ENCODE data around the gene LRWD1. TPM values are rescaled to one million over a fixed set of nuclear protein-coding genes. Genes with fewer than 3 reads are reported as not detected.

The LRWD1 gene
- total RNA-seq, 3 donors from 2014 or later: 12.7 to 17.6 (median 13.3) TPM

Small RNAs within 50 kb of the gene (microRNA-seq; reads per million reads assigned to microRNA genes)
- gene MIR4467 (3.0 reads per million, percentile 14 among the genes with 10 or more reads in this experiment), gene MIR5090 (2.8 reads per million, percentile 11 among the genes with 10 or more reads in this experiment)

Other genes with a start within 250 kb of the LRWD1 start
- gene SH2B2, start 178.1 kb upstream of the LRWD1 start, total RNA-seq: 1 to 10 TPM; 2.3 to 3.7 (median 2.7) TPM
- not detected for gene SPDYE6, start 108.5 kb upstream of the LRWD1 start, total RNA-seq
- gene PRKRIP1, start 68.6 kb upstream of the LRWD1 start, total RNA-seq: 10 to 100 TPM; 15.1 to 24.1 (median 18.6) TPM
- 1 to 10 TPM; 2.8 to 9.8 (median 7.5) TPM for gene ORAI2, start 31.4 kb upstream of the LRWD1 start, total RNA-seq
- gene ALKBH4, start 121 bp upstream of the LRWD1 start, total RNA-seq: 10 to 100 TPM in 1 of 3 donors, 1 to 10 TPM in 2; 8.4 to 11.1 (median 10.0) TPM
- gene POLR2J, start 13.9 kb downstream of the LRWD1 start, total RNA-seq: 10 to 100 TPM; 44.0 to 59.3 (median 45.6) TPM
- gene RASA4B, start 52.8 kb downstream of the LRWD1 start, total RNA-seq: 10 to 100 TPM in 2 of 3 donors, 1 to 10 TPM in 1; 8.0 to 30.8 (median 12.2) TPM
- gene UPK3BL2, start 78.7 kb downstream of the LRWD1 start, total RNA-seq: 10 to 100 TPM in 2 of 3 donors, 1 to 10 TPM in 1; 9.7 to 23.9 (median 18.7) TPM
- not detected for gene SPDYE2, start 86.2 kb downstream of the LRWD1 start, total RNA-seq
- gene POLR2J3, start 107.6 kb downstream of the LRWD1 start, total RNA-seq: 10 to 100 TPM; 23.7 to 43.7 (median 27.5) TPM
- 10 to 100 TPM; 18.3 to 68.4 (median 21.5) TPM for gene RASA4, start 151.8 kb downstream of the LRWD1 start, total RNA-seq
- gene UPK3BL1, start 177.8 kb downstream of the LRWD1 start, total RNA-seq: 10 to 100 TPM; 10.7 to 23.1 (median 12.3) TPM
- not detected for gene SPDYE2B, start 185.3 kb downstream of the LRWD1 start, total RNA-seq
- gene POLR2J2, start 206.7 kb downstream of the LRWD1 start, total RNA-seq: 10 to 100 TPM in 1 of 3 donors, 1 to 10 TPM in 2; 6.5 to 14.7 (median 8.8) TPM